ENCODE measurements around the gene NLGN1.

GRCh38 chr3:174158674-174159073 lies 761.1 kb downstream of the NLGN1 start:
- TF ChIP-seq POLR2AphosphoS5 (IDR thresholded peaks at IDR 0.05; ENCODE audit: low read depth, low read length) (no peak), TAF1 (IDR thresholded peaks at IDR 0.05; ENCODE audit: borderline replicate concordance, low read depth, low read length) (no peak)

Measured in GM12892 (cell line).